ENCODE data around the gene GRK1.

GRCh38 chr13:113651511-113652403 is 15.3 kb upstream of the GRK1 start:
- TF ChIP-seq CTCF (IDR thresholded peaks at IDR 0.05) (no peak), POLR2A (IDR thresholded peaks at IDR 0.05) (no peak), EP300 (IDR thresholded peaks at IDR 0.05; ENCODE audit: low read depth) (no peak), POLR2AphosphoS5 (IDR thresholded peaks at IDR 0.05) (no peak)
